ENCODE measurements around the gene COL13A1.

Gene COL13A1

DNA sequence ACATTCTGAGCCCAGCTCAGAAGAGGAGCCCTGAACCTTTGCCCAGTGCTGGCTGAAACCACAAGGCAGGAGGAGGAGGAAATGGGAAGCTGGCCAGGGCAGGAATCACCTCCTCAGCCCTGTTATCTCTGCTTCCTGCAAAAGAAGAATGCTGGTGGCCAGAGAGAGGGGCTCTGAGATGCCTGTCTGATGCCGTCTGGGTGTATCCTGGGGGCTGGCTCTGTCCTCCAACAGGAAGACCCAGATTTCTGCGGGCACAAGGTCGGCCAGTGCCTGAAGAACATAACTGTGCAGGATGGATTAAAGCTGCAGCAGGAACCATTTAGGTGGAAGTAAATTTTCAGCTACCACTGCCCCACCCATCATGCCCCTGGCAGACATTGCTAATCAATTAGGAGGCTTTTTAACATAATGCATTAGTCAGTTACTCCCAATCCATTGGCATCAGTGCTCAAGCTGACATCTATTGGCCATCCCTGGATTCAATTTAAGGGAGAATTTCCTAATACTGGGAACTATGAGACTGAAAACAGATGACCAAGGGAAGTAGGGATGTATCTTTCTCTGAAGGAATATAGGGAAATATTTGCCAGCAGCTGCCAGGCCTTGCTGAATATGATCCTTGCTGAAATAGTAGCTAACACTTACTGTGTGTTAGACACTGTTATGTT is 67.7 kb downstream of the COL13A1 start:
- DNase-seq = no peak

DNA sequence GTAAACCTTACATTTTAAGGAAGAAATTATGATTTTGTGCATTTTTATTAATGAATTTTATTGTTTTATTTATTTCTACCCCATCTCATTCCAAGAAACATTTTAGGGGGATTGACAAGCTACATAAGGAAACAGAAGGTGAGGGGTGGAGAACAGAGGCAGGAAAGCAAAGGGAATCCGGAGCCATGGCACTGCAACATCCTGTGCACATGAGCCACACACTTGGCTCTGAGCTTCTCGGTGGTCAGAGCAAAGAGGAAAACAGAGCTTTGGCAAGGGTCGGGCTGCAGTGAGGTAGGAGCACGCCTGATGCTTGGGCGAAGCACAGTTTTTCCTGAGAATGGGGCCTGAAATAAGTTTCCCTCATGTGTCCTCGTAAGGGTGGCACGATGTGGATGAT is 68.9 kb downstream of the COL13A1 start:
- no peak for DNase-seq

DNA sequence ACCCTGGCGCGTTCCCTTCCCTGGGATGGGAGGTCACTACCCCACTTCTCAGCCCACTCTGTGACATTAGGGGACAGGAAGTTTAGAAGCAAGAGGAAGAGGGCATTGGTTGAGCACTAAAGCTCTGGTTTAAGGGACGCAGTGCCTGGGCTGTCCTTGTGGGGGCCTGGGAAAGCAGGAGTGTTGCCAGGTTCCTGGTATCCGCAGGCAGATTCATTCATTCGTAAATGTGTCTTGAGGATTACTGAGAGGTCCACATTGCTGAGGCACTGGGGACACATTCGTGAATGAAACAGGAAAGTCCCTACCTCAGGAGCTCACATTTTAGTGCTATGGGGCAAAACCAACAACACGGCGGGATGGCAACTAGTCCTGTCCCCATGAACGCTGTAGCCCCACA is 69.4 kb downstream of the COL13A1 start:
- no peak for DNase-seq

DNA sequence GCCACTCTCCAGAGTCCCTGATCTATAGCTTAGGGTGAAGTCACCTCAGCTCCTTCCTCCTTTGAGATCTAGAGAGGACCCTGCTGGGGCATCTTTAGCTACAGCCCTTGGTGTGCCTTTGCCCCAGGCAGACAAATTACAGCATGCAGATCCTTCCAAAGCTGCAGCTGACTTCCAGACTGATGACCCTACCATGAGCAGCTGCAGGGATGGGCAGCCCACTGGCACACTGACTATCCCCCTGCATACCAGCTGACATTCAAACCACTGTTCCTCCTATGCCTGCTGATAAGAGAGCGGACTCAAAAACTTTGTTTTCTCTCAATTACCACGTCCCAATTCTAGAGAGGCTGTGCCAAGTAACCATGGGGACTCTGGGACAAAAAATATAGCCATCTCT is 70.6 kb downstream of the COL13A1 start:
- DNase-seq = no peak

DNA sequence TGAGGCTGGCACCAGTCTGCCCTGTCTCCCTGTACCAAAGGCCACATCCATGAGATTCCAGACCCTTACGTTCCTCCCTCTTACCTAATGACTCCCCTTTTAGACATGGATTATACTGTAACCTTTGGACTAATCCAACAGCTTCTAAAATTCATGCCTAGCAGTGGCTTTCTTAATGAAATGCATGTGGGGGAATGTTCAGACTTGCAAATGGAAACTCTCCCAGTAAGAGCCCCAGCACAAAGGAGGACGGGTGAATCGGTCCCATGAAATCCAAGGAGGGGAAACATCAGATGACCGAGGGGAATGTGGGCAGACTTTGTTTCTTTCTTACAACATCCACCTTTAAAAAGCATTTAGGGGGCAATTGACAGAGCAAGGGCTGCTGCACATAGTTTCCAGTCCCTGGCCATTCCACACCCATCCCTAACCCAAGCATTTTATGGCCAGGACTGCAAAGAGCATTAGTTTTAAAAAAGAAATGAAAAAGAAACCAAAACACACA is 71.5 kb downstream of the COL13A1 start:
- DNase-seq = no peak

DNA sequence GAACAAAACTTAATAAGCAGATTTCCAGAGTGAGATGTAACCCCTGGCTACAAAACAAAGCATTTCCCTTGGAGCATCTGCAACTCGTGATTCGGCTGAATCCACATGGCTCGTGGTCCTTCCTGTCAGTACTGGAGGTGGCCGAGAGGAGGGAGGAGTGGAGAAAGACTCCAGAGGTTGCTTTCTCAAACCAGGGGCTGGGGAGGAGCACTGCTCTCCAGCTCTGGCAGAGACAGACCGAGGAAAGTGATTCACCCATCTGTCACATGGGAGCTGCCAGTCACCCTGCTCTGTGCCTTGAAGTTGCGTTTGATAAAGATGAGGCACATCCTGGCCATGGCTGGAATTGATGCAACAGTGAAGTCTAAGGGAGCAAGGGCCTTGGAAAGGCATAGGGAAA is 72.7 kb downstream of the COL13A1 start:
- no peak for DNase-seq

DNA sequence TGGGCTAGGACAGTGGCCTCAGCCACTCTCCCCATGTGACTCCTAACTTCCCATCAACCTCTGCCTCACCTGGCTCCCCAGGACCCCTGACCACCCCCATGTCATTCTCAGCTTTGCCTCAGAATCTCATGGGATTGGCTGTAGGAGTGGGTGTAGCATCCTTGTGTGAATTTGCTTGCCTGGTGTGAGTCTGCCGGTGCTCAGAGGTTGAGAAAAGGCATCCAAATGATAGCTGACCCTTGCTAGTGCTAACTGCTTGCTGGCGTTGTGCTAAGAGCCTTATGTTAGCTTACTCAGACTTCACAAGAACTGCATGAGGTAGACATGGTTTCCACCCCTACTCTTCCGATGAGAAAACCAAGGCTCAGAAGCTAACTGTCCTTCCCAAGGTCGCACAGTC is 74.2 kb downstream of the COL13A1 start:
- no peak for DNase-seq

DNA sequence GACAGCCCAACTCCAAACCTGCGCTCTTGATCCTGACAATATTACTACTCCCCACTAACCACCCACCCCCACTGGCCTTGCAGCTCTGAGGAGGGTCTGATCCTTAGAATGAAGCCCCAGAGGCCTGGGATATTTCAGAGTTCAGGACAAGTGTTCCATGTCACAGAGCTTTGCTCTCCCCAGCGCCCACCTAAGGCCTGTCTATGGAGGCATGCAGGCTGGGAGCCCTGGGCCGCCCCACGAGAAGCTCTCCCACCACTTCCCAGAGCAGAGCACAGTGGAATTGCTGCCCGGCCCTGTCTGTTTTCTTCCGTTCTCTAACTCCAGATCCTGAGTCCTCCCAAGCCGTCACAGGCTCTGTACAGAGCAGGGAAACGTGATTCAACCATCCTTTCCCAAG is 74.6 kb downstream of the COL13A1 start:
- no peak for DNase-seq

DNA sequence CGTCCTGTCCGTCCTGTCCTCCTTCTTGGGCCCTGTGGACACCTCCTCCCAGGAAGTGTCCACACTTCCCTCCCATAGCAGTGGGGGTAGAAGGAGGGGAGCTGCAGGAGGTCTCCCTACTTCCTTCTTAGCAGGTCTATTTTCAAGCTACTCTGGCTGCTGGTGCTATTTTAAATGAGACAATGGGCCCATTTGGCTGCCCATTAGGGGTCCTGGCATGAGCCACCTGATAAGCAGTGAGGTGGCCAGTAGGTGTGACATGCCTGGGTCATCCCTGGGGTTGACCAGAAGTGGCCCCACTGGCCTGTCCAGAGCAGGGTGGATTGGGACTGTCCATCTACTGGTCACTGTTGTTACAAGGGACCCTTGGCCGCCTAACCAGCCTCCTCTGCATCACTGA is 75.2 kb downstream of the COL13A1 start:
- DNase-seq = no peak

DNA sequence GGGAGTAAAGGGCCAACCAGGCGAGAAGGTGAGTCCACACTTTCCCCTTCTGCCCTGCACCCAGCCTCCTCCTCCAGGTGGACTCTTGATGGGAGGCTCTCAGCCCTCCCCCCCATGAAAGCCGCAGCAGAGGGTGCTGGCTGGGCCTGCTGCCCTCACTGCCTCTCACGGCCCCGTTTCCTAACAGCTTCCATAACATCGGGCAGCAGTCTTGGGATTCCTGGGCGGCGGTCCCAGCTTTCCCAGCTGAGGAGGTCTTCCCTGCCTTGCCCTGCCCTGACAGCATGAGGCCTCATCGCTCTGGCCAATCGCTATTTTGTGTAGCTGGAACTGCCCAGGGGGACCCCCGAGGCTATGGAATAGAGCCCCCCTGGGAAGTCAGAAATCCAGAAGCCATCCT is 76.3 kb downstream of the COL13A1 start:
- no peak for DNase-seq

DNA sequence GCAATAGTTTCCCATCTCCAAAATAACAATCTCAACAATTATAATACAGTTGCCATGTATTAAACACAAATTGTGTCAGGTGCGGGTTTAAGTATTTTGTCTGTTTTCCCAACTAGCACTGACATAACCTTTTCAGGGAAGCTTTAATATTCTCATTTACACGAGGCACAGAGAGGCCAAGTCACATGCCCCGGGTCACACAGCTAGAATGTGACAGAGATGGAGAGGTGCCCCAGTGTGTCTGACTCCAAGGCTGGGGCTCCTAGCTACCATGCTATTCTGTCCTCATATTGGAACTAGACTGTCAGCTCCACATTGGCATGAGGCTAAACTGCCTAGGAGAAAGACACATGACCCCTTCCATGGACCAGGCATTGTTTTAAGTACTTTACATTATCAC is 77.2 kb downstream of the COL13A1 start:
- no peak for DNase-seq

DNA sequence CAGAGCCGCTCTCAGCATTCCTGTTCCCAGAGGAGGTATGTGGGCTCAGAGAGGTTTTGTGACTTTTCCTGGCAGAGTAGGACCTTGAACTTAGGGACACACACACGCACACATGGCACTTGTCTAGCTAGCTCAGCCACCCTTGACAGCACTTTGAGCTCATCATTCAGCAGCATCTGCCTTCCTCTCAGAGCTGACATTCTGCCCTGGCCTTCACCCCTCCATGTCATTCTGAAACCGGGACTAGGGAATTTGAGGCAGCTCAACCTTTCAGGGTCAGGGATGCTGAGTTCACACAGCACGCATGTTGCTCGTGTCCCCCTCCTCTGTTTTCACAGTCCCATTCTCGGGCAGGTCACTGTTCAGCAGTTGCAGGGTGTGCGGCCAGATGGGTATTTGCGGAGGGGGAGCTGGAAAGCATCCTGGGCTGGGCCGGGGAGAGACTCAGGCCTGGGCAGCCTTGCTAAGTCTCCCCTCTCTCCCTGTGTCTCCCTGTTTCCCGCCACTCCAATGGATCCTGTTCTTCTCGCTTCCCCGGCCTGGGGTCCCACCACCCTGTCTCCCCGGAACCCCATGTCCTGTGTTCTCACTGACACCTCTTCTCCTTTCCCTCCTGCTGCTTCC is 78.0 kb downstream of the COL13A1 start:
- no peak for DNase-seq

DNA sequence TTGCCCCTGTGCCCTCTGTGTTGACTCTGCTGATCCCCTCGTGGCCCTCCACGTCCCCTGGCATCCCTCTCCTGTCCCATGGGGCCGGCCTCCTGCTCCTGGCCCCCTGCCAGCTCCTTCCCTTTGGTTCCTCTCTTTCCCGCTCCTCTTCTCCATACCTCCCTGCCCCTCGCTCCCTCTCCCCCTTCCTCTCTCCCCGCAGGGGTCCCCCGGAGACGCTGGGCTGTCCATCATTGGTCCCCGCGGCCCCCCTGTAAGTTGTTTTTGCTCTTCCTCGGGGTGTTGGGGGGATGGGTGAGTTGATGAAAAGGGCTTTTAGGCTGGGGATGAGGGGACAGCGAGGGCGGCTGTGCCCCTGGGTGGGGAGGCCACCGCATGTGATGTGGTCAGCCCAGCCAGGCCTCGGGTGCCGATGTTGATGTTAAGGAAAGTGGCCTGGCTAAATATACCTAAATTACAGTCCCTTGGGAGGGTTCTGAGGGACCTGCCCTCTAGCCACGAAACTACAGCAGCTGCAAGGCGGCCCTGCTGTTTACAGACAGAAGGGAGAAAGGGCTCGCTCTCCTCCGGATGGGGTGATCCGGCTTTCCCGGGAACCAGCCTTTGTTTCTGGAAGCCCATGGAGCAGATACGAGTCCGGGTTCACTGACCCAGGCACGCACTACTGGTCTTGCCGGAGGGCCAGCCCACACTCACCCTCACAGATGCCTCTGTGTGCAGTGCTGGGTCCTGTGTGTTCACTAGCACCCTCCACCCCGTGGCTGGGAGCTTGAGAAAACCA is 78.8 kb downstream of the COL13A1 start:
- DNase-seq = no peak

DNA sequence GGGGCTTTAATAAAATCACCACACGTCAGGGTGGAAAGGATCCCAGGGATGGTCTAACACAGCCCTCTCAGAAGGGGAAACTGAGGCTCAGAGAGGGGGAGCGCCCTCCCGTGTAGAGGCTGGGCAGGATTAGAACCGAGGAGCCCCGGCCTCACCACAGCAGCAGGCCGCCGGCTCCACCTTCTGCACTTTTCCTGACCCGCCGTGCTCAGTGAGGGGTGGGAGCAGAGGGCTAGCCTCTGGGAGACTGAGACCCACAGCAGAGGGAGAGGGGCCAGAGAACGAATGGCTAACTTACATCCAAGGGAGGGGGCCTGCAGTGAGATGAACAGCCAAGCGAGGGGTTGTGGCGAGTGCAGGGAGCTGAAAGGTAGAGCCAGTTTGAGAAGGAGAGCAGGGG is 79.5 kb downstream of the COL13A1 start:
- DNase-seq = no peak

DNA sequence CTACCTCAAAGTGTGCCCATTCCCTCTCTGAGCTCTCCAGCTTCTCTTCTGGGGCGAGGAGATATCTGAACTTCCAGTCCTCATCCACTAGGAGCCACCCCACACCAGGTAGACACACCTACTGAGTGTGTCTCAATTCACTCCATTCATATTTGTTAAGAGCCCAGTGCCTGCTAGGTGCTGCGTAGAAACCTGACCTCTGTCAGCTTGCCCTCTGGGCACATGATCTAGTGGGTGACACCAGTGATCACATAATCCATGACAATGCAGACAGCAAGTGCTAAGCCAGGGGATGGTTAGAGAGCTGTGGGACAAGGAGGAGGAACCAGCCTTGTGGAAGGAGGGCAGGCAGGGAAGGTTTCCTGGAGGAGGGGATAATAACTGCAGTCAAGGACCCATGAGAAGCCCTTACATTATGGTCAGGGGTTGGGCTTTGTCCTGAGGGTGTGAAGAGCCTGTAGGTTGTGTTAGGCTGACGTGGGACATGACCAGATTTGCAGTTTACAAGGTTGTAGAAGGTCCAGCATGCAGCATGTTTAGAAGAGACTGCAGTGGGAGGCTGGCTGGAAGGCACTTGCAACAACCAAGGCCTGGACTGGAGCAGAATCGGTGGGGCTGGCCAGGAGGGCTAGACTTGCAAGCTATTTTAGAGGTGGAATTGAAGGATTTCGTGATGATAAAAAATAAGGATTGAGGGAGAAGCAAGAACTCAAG is 81.8 kb downstream of the COL13A1 start:
- DNase-seq = no peak

DNA sequence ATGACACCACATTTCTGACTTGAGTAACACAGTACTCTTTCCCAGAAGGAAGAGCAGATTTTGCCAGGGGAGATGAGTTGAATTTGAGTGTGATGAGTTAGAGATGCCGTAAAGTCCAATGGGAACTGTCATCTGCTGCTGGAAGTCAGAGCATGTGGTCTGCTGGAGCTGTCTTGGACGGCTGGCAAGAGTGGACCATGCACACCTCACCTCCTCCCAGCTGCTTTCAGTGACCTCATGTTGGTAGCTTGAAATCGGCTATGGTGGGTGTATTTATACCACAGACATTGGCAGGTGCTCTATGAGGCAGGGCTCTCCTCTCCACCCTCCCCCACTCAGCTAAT is 82.3 kb downstream of the COL13A1 start:
- DNase-seq = no peak

DNA sequence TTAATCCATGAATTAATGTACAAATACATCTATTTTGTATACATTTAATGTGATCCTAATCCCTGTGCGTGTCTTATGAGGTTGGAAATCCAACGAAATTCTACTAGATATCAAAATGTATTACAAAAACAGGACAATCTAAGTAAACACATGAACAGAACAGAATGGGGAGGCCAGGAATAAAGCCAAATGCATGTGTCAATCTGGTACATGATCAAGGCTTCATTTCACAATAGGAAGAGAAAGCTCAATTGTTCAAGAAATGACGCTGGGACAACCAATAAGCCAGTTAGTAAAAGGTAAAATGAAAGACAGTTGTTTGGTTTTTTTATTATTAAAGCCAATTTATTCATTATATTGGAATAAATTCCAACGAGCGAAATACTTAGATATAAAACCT is 83.0 kb downstream of the COL13A1 start:
- DNase-seq = no peak

DNA sequence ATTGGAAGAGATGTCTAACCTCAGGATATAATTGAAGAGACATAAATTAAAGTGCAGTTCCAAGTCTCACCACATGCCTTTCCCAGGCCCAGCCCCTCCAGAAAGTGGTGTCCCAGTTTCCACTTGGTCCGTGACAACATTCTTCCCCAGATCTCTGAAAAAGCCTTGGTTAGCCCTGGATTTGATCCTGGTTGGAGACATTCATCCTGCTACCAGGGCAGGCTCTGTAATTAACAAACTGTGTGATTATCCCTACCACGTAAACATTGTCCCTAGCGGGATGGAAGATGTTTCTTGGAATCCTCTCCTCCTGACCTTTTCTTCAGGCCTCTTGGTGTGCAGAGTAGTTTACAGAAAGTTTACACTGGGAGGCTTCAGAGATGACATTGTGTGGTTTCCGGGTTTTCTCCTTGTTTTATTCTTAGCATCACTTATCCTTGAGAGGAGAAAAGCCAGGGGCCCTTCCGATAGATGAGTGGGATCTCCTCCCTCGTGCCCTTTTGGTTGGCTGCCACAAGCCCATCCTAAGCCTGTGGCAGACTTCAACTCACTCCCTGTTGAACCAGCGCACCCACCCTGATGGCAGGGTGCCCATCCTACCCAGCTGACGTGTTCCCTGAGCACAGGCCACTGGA is 83.8 kb downstream of the COL13A1 start:
- no peak for DNase-seq

DNA sequence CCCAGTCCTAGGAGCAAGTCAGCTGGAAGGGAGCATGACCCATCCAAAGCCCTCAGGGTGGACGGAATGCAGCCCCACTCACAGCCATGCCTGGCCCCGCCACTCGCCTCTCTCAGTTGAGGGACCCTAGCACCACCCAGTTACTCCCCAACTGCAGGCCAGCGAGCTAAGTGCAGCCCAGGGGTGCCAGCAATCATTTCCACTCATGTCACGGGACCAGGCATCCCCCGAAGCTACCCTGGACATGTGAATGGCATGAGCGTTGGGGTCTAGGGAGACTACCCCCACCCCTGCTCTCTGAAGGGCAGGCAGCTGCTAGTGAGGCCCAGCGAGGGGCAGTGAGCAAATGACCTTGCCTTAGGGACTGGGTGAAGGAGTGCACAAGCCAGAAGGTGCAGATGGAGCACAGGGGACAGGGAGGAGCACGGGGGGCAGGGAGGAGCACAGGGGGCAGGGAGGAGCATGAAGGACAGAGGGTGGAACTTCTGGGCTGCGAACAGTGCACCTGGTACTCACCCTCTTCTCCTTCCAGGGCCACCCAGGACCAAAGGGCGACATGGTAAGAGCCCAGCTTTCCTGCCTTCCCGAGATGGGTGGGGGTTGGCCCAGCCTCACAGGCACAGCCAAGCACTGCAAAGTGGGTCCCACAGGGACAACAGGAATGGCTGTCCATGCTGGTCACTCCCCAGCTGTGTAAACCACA is 87.3 kb downstream of the COL13A1 start:
- no peak for DNase-seq

DNA sequence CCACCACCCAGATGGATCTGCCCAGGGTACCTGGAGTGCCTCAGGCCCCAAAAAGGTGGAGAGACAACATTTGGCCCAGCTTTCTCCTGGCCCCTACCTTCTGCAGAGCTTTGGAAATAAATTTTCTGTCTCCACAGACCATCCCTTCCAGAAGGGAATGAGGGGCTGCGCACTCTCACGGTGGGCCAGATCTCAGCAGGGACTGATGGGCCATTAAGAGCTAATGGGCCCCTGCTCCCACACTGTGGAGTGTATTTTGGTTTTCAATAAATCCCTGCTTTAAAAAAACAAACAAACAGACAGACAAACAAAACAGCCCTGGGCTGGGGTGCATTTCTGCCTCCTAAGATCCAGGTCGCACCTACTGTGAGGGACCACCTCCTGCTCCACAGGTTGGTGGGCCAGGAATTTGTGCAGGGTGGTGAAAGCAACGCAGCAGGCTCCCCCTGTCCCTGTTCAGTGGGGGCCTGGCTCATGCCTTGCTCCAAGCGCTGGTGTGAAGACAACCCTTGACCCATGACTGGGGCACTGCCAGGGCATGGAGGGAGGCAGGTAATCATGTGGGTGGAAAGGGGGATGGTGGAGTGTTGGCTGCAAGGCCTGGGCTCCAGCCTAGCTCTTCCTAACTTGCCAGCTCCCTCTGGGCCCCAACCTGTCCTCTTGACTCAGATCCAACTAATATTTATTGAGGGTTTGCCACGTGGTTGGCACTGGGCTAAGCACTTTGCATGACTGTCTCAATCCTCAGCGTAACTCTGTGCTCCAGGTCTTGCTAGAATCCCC is 88.5 kb downstream of the COL13A1 start:
- no peak for DNase-seq

DNA sequence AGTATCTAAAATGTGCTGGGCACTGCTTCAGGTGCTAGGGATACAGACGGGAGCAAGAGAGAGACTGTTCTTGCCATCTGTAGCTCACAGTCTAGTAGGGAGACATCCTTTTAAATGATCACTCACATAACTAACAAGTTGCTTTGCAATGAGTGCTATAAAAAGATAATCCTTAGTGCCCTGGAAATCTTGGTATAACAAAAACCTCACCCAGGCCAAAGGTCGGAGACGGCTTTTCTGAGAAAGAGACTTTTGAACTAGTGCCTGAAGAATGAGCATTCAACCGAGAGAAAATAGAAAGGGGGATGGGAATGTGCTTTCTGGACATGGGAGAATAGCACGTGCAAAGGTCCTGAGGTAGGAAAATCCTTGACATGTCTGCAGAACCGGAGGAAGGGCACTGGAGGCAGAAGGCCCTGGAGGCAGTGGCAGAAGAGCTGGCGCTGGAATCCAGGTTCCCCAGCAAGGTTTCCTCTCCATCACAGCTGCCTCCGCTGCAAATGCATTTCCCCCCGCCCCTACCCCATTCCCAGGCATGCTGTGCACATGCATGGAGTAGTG is 89.4 kb downstream of the COL13A1 start:
- no peak for DNase-seq

Data from bone marrow (tissue), 2 donors.